HEK293 (cell line): ENCODE measurements around the gene ARL5A.

Experiments
- CTCF ChIA-PET: fragments of 350-600 bp; formaldehyde crosslinking; extraction: SDS; loops from one replicate; lab custom pipeline; 2021; ENCODE audit warnings: antibody characterized with exemption; lab: Yijun Ruan, JAX
- POLR2A ChIA-PET: fragments of 300-600 bp; formaldehyde crosslinking; extraction: SDS; loops from one replicate; lab custom pipeline; 2020; ENCODE audit warnings: antibody characterized with exemption, inconsistent platforms; lab: Yijun Ruan, JAX
- H3K27ac ChIP-seq: fragments of 200-500 bp; sonication (Bioruptor generic); 2 replicates; pipeline ENCODE4 v1.5.1; 2014; ENCODE audit warnings: low read depth, low read length, control low read depth, inconsistent platforms; ENCODE audit errors: extremely low read depth
- H3K36me3 ChIP-seq, 2 experiments: fragments of 200-500 bp in 1 of 2; sonication (Bioruptor generic) in 1 of 2; 1 replicate in 1 of 2; 2 replicates in 1 of 2; pipeline ENCODE4 v1.5.1; 2014 to 2017; ENCODE audit warnings: inconsistent platforms in 2 of 2, low read length in 2 of 2; ENCODE audit not compliant: control insufficient read depth in 2 of 2, insufficient read depth in 1 of 2
- H3K4me1 ChIP-seq: fragments of 200-500 bp; sonication (Bioruptor generic); 2 replicates; pipeline ENCODE4 v1.5.1; 2014; ENCODE audit warnings: mild to moderate bottlenecking, low read length, inconsistent platforms; ENCODE audit not compliant: control insufficient read depth, insufficient read depth
- H3K4me3 ChIP-seq: 2 replicates; pipeline ENCODE4 v1.5.1; 2011; ENCODE audit warnings: low read depth, mild to moderate bottlenecking, control low read depth, low read length, moderate library complexity
- H3K9me3 ChIP-seq: fragments of 200-500 bp; sonication (Bioruptor generic); 2 replicates; pipeline ENCODE4 v1.5.1; 2014; ENCODE audit warnings: low read depth, low read length, inconsistent platforms; ENCODE audit not compliant: control insufficient read depth, insufficient read depth
- ATF2 ChIP-seq: fragments of 450-650 bp; formaldehyde crosslinking; IDR thresholded peaks from 2 replicates; pipeline ENCODE4 v1.5.1; 2016; ENCODE audit warnings: missing biosample characterization, missing genetic modification characterization, low read depth
- EGR2 ChIP-seq: fragments of 450-650 bp; formaldehyde crosslinking; IDR thresholded peaks from 2 replicates; pipeline ENCODE4 v1.5.1; 2016; ENCODE audit warnings: low read depth, missing biosample characterization, missing genetic modification characterization
- MEIS1 ChIP-seq: sonication (generic); formaldehyde crosslinking; IDR thresholded peaks from 2 replicates; pipeline ENCODE4 v1.8.1; 2022; ENCODE audit warnings: missing genetic modification reagents, mild to moderate bottlenecking, borderline replicate concordance
- PRDM2 ChIP-seq: fragments of 450-650 bp; formaldehyde crosslinking; IDR thresholded peaks from 2 replicates; pipeline ENCODE4 v1.5.1; 2016; ENCODE audit warnings: missing biosample characterization, missing genetic modification characterization, borderline replicate concordance
- SCRT2 ChIP-seq: fragments of 450-650 bp; formaldehyde crosslinking; IDR thresholded peaks from 2 replicates; pipeline ENCODE4 v1.5.1; 2016; ENCODE audit warnings: missing biosample characterization, missing genetic modification characterization
- ZFP37 ChIP-seq: fragments of 450-650 bp; formaldehyde crosslinking; IDR thresholded peaks from 2 replicates; pipeline ENCODE4 v1.5.1; 2016; ENCODE audit warnings: missing biosample characterization, missing genetic modification characterization
- ZNF133 ChIP-seq: fragments of 450-650 bp; formaldehyde crosslinking; IDR thresholded peaks from 2 replicates; pipeline ENCODE4 v1.5.1; 2016; ENCODE audit warnings: missing biosample characterization, missing genetic modification characterization
- ZNF311 ChIP-seq: fragments of 450-650 bp; formaldehyde crosslinking; IDR thresholded peaks from 2 replicates; pipeline ENCODE4 v1.5.1; 2017; ENCODE audit warnings: missing biosample characterization, missing genetic modification characterization, borderline replicate concordance
- ZNF398 ChIP-seq: fragments of 450-650 bp; formaldehyde crosslinking; IDR thresholded peaks from 2 replicates; pipeline ENCODE4 v1.5.1; 2017; ENCODE audit warnings: missing biosample characterization, missing genetic modification characterization
- ZNF416 ChIP-seq: fragments of 450-650 bp; formaldehyde crosslinking; IDR thresholded peaks from 2 replicates; pipeline ENCODE4 v1.5.1; 2016; ENCODE audit warnings: missing biosample characterization, missing genetic modification characterization
- ZNF433 ChIP-seq: fragments of 450-650 bp; formaldehyde crosslinking; IDR thresholded peaks from 2 replicates; pipeline ENCODE4 v1.5.1; 2016; ENCODE audit warnings: missing biosample characterization, missing genetic modification characterization, low read depth
- ZNF510 ChIP-seq: fragments of 450-650 bp; formaldehyde crosslinking; IDR thresholded peaks from 2 replicates; pipeline ENCODE4 v1.5.1; 2018; ENCODE audit warnings: mild to moderate bottlenecking, missing genetic modification characterization, missing biosample characterization; ENCODE audit not compliant: insufficient replicate concordance
- ZNF571 ChIP-seq: fragments of 450-650 bp; formaldehyde crosslinking; IDR thresholded peaks from 2 replicates; pipeline ENCODE4 v1.5.0; 2017; ENCODE audit warnings: missing biosample characterization, missing genetic modification characterization
- ZNF707 ChIP-seq: fragments of 450-650 bp; formaldehyde crosslinking; IDR thresholded peaks from 2 replicates; pipeline ENCODE4 v1.5.1; 2016; ENCODE audit warnings: missing biosample characterization, missing genetic modification characterization
- ZNF76 ChIP-seq: fragments of 450-650 bp; formaldehyde crosslinking; IDR thresholded peaks from 2 replicates; pipeline ENCODE4; 2016; ENCODE audit warnings: low read depth, missing biosample characterization, missing genetic modification characterization, borderline replicate concordance
- ZNF791 ChIP-seq: fragments of 450-650 bp; formaldehyde crosslinking; IDR thresholded peaks from 2 replicates; pipeline ENCODE4 v1.5.1; 2016; ENCODE audit warnings: missing biosample characterization, missing genetic modification characterization

ARL5A gene

GRCh38 chr2:151777935-151778334 is 50.3 kb downstream of the ARL5A start:
- TF ChIP-seq ZNF433 (tag by site-specific recombination) = no peak
- H3K27ac ChIP-seq = no peak overlapping the region
- H3K9me3 ChIP-seq = no peaks in the 10 kb centered on the region
- no peak overlapping the region for H3K4me3 ChIP-seq
- H3K36me3 ChIP-seq = peaks cover 0 to 37% of the 10 kb centered on the region in 2 experiments; a peak in 1 of 3 replicates
- POLR2A ChIA-PET = no interaction called here
- CTCF ChIA-PET = interaction anchor here (0.6 to 1.1 kb wide), 3 partner anchors 52 to 224 kb away, joined by 3 to 5 read pairs (median 3); no protein-coding TSS in a partner anchor
- H3K4me1 ChIP-seq = peaks cover 8% of the 10 kb centered on the region; the same call in 1 of the 2 replicates

GRCh38 chr2:151777487-151777886 is 50.7 kb downstream of the ARL5A start:
- Histone ChIP-seq H3K27ac (no peak overlapping the region), H3K36me3 (peaks cover 0 to 37% of the 10 kb centered on the region in 2 experiments; a peak in 1 of 3 replicates), H3K4me3 (no peak overlapping the region), H3K4me1 (peaks cover 8% of the 10 kb centered on the region; the same call in 1 of the 2 replicates), H3K9me3 (no peaks in the 10 kb centered on the region)
- peak; percentile 53 for TF ChIP-seq SCRT2
- no peak for TF ChIP-seq ZNF76 (tag by site-specific recombination)
- ChIA-PET CTCF (interaction anchor here (0.6 to 1.1 kb wide), 3 partner anchors 51 to 221 kb away, joined by 3 to 5 read pairs (median 4); no protein-coding TSS in a partner anchor), POLR2A (no interaction called here)

- H3K4me1 ChIP-seq = peaks cover 8% of the 10 kb centered on the region; the same call in 1 of the 2 replicates
- H3K36me3 ChIP-seq = peaks cover 0 to 31% of the 10 kb centered on the region in 2 experiments; a peak in 1 of 3 replicates
- H3K27ac ChIP-seq = no peak overlapping the region
- no peaks in the 10 kb centered on the region for H3K9me3 ChIP-seq
- ChIA-PET CTCF (no interaction called here), POLR2A (no interaction called here)
- H3K4me3 ChIP-seq = no peak overlapping the region
- TF ChIP-seq PRDM2 (tag by site-specific recombination) = no peak
- TF ChIP-seq ZNF416 (tag by site-specific recombination) = no peak
- TF ChIP-seq EGR2 = no peak
- TF ChIP-seq ZNF791 (tag by site-specific recombination) = no peak
- TF ChIP-seq ZNF311 = no peak
- TF ChIP-seq ZNF133 = no peak
- TF ChIP-seq ZNF398 = no peak
- no peak for TF ChIP-seq ZNF707 (tag by site-specific recombination)
- TF ChIP-seq ZFP37 (tag by site-specific recombination) = no peak
- no peak for TF ChIP-seq MEIS1 (CRISPR knock-in tag)
- no peak for TF ChIP-seq ZNF571
- TF ChIP-seq ATF2 (tag by site-specific recombination) = no peak
- TF ChIP-seq ZNF510 (tag by site-specific recombination) = no peak
Measured at GRCh38 chr2:151776367-151776766, 51.9 kb downstream of the ARL5A start.
